HG03342 (cell line): ENCODE data around the gene OR2B6.

ENCODE experiments used
- ATAC-seq: cut with Tn5 transposase; IDR thresholded peaks from one replicate; pipeline ENCODE4 v1.9.1; 2021; ENCODE audit warnings: mild to moderate bottlenecking, moderate library complexity; ENCODE audit not compliant: unreplicated experiment

OR2B6 gene

DNA sequence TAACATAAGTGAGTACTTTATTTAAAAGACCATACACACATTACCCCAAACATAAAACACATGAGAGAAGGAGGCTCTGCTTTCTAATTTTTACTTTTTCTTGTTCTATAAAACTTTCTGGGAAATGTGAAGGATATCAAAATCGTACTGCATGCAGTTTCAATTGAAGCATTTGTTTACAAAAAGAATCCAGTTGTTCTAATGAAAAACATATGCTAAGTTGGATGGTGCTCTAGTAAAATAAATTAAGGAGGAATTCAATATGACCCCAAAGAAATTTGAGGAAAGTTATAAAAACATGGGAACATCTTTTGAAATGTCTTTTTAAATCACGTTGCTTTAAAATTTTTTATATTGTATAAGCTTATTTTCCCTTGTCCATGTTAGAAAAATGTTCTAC is 37.6 kb downstream of the OR2B6 start:
- ATAC-seq = no peak

DNA sequence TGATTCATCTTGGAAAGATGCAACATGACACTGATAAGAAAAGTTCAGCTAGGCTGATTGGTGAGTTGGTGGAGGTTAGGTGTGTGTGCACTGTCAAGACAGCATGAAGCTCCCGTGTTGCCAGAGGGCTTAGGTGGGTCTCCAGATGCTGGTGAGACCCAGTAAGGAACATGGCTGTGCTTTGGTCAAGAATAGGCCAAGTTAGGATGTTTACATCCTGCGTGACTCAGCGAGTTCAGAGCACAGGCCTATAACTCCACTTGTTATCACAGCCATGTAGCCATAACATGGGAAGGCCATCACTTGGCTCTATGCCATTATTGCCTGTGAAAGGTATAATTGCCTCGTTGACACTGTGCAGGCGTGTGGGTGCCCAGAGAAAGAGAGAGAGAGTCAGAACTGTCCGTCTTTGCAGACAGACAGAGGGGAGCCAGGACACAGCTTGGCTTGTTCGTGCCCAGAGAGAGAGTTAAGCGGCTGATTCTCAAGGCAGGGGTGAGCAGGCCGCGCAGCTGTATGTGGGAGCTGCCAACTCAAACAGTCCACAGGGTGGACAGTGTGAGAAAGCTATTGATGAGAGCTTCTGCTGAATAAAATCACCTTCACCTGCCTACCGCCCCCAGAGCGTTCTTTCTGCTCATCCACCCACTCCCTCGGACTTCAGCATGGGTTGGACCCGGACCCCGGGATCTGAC is 43.5 kb downstream of the OR2B6 start:
- no peak for ATAC-seq

DNA sequence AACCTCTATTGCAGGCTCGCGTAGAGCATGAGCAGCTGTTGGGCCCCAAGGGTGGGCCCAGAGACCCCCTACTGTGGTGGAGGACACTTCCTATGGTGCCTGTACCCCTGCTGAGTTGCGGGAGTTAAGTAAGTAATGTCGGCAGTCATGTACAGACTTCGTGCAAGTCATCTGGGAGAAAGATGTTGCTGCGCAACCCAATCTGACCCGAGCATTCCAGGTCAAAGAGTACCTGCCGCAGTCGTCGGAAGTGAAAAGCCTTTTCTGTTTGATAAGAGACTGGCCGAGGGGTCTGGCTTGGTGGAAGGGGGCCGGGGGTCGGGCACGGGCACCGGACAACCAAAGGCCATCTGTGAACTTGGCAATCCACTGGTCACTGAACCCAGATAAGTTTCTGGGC is 44.3 kb downstream of the OR2B6 start:
- no peak for ATAC-seq

DNA sequence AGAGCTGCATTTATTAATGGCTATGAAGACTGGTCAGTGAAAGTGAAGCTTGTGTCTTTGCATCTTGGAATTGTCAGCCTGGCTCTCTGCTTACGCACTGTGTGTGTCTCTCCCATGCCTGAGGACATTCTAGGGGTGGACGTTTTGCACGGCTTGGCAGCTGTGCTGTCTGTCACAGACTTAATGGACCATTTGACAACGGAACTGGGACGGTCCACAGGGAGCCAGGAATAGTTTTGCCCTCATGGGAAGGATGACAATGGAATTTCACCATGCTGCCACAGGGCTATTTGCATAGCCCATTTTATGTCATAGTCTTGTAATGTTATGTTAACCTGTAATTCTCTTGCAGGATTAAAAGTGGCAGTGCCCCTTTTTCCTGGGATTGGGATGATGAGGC is 44.7 kb downstream of the OR2B6 start:
- ATAC-seq = no peak

GRCh38 chr6:28002161-28002560 is 45.1 kb downstream of the OR2B6 start:
- ATAC-seq = no peak

- no peak for ATAC-seq
Observed at GRCh38 chr6:28003059-28003458, 46.0 kb downstream of the OR2B6 start.

DNA sequence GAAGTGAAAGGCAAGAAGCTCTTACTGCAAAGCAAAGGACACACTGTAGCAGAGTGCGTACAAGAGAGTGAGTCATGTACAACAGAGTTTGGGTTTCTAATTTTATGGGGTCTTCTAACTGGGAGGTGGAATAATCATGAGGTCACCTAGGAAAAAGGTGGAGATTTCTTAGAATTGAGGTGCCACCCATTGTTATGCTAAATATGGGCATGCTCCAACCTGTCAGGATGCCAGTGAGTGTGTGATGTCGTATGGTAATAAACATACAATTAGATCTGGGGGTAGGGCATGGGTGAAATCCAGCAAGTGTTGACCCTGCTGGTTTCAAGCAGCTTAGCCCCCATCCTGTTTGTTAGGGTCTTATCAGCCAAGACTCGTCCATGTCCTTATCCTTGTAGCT is 46.6 kb downstream of the OR2B6 start:
- ATAC-seq = no peak

- ATAC-seq = no peak
Observed at GRCh38 chr6:28004350-28005151, 47.5 kb downstream of the OR2B6 start.

DNA sequence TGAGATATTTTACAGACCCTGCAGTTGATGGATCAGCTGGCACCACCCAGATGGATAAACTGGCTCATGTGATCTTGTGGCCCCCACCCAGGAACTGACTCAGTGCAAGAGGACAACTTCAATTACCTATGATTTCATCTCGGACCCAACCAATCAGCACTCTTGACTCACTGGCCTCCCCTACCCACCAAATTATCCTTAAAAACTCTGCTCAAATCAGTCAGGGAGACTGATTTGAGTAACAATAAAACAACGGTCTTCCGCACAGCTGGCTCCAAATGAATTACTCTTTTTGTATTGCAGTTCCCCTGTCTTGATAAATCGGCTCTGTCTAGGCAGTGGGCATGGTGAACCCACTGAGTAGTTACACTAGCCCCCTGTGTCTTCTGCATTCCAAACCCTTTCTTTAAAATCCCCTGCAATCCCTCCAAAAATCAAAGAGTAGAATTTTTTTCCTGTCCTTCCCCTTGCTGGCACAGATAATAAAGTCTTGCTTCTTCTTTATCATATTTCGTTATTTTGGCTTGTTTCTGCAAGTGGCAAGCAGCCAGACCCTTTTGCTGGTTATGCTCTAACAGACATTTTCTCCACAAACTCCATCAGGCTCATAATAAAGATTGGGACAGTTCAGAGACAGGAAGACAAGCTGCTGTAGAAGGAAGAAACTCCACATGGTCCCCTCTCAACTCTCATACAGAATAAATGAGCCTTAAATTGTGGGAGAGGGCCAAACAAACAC is 48.3 kb downstream of the OR2B6 start:
- ATAC-seq = no peak

DNA sequence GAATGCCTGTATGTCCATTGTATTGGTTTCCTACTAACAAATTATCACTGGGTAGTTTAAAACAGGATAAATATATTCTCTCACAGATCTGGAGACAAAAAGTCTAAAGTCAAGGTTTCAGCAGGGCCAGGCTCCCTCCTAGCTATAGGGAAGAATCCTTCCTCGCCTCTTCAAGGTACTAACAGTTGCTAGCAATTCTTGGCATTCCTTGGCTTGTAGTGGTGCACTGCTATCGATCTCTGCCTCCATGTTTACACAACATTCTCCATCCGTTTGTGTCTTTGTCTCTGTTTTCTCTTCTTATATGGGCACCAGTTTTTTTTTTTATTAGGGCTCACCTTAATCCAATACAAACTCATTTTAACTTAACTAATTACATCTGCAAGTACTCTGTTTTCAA is 48.9 kb downstream of the OR2B6 start:
- no peak for ATAC-seq
